H9 (cell line): ENCODE data around the gene GPC6. TPM values are rescaled to one million over a fixed set of nuclear protein-coding genes. Genes with fewer than 3 reads are reported as not detected.

Experiments used
- DNase-seq: peaks from one replicate; pipeline ENCODE4 v3.0.0-alpha.2; 2017
- H2AFZ ChIP-seq: one replicate; pipeline ENCODE4 v1.6.1; 2013; ENCODE audit warnings: mild to moderate bottlenecking, low read length, control low read depth, moderate library complexity
- H2AK5ac ChIP-seq: 2 replicates; pipeline ENCODE4 v1.6.1; 2013; ENCODE audit warnings: low read length, control low read depth, mixed read lengths; ENCODE audit not compliant: insufficient read length
- H2BK120ac ChIP-seq: one replicate; pipeline ENCODE4 v1.6.1; 2013; ENCODE audit warnings: low read depth, mild to moderate bottlenecking, low read length, control low read depth, inconsistent platforms; ENCODE audit not compliant: poor library complexity, severe bottlenecking
- H2BK12ac ChIP-seq: 2 replicates; pipeline ENCODE4 v1.6.1; 2013; ENCODE audit warnings: low read length, control low read depth, mixed read lengths, low read depth; ENCODE audit not compliant: insufficient read length
- H2BK15ac ChIP-seq: 2 replicates; pipeline ENCODE4 v1.6.1; 2013; ENCODE audit warnings: low read depth, low read length, control low read depth
- H2BK20ac ChIP-seq: one replicate; pipeline ENCODE4 v1.6.1; 2013; ENCODE audit warnings: low read depth, mild to moderate bottlenecking, low read length, control low read depth, inconsistent platforms; ENCODE audit not compliant: poor library complexity, severe bottlenecking
- H2BK5ac ChIP-seq: 2 replicates; pipeline ENCODE4 v1.6.1; 2013; ENCODE audit warnings: low read length, control low read depth, mixed read lengths; ENCODE audit not compliant: insufficient read length
- H3K14ac ChIP-seq: 2 replicates; pipeline ENCODE4 v1.6.1; 2013; ENCODE audit warnings: low read length, control low read depth; ENCODE audit not compliant: insufficient read depth
- H3K18ac ChIP-seq: 2 replicates; pipeline ENCODE4 v1.6.1; 2013; ENCODE audit warnings: low read depth, mild to moderate bottlenecking, mixed read lengths, low read length, control low read depth; ENCODE audit not compliant: insufficient read length
- H3K23ac ChIP-seq: 2 replicates; pipeline ENCODE4 v1.6.1; 2013; ENCODE audit warnings: low read length, control low read depth, mixed read lengths, low read depth; ENCODE audit not compliant: insufficient read length
- H3K23me2 ChIP-seq: 2 replicates; pipeline ENCODE4 v1.6.1; 2013; ENCODE audit warnings: low read depth, mild to moderate bottlenecking, mixed read lengths, low read length, control low read depth; ENCODE audit not compliant: insufficient read length, poor library complexity, severe bottlenecking
- H3K27ac ChIP-seq: 2 replicates; pipeline ENCODE4 v1.5.1; 2013; ENCODE audit warnings: low read length, control low read depth, mixed read lengths, low read depth; ENCODE audit not compliant: insufficient read length
- H3K27me3 ChIP-seq: 2 replicates; pipeline ENCODE4 v1.6.1; 2013; ENCODE audit warnings: low read length, control low read depth, inconsistent platforms; ENCODE audit not compliant: insufficient read depth
- H3K4ac ChIP-seq: 2 replicates; pipeline ENCODE4 v1.6.1; 2013; ENCODE audit warnings: low read depth, mild to moderate bottlenecking, control low read depth, inconsistent platforms, low read length, moderate library complexity
- H3K4me1 ChIP-seq: 2 replicates; pipeline ENCODE4 v1.6.1; 2013; ENCODE audit warnings: low read length, control low read depth, inconsistent platforms; ENCODE audit not compliant: insufficient read depth
- H3K4me2 ChIP-seq: 2 replicates; pipeline ENCODE4 v1.6.1; 2013; ENCODE audit warnings: low read length, control low read depth, mixed read lengths; ENCODE audit not compliant: insufficient read length, insufficient read depth
- H3K56ac ChIP-seq: 2 replicates; pipeline ENCODE4 v1.6.1; 2013; ENCODE audit warnings: low read depth, mild to moderate bottlenecking, mixed read lengths, low read length, control low read depth; ENCODE audit not compliant: insufficient read length
- H3K79me1 ChIP-seq: 2 replicates; pipeline ENCODE4 v1.6.1; 2013; ENCODE audit warnings: low read depth, mild to moderate bottlenecking, moderate library complexity, low read length, control low read depth, inconsistent platforms; ENCODE audit not compliant: insufficient read depth, poor library complexity, severe bottlenecking
- H3K79me2 ChIP-seq: 2 replicates; pipeline ENCODE4 v1.6.1; 2013; ENCODE audit warnings: low read length, control low read depth, inconsistent platforms; ENCODE audit not compliant: insufficient read depth
- H3K9ac ChIP-seq: 2 replicates; pipeline ENCODE4 v1.6.1; 2013; ENCODE audit warnings: low read length, control low read depth, mixed read lengths; ENCODE audit not compliant: insufficient read length; ENCODE audit errors: extremely low read depth
- H3K9me3 ChIP-seq: one replicate; pipeline ENCODE4 v1.6.1; 2013; ENCODE audit warnings: low read depth, low read length, inconsistent platforms; ENCODE audit not compliant: control insufficient read depth
- H3T11ph ChIP-seq: one replicate; pipeline ENCODE4 v1.6.1; 2013; ENCODE audit warnings: mild to moderate bottlenecking, low read length, control low read depth, inconsistent platforms
- H4K20me1 ChIP-seq: one replicate; pipeline ENCODE4 v1.6.1; 2013; ENCODE audit not compliant: control insufficient read depth, insufficient read length, insufficient read depth
- H4K5ac ChIP-seq: 2 replicates; pipeline ENCODE4 v1.6.1; 2013; ENCODE audit warnings: low read depth, mild to moderate bottlenecking, mixed read lengths, low read length, control low read depth; ENCODE audit not compliant: insufficient read length
- H4K8ac ChIP-seq: replicated peaks from 2 replicates; pipeline ENCODE4 v1.6.1; 2013; ENCODE audit warnings: low read length, control low read depth, mixed read lengths, low read depth; ENCODE audit not compliant: insufficient read length
- H4K91ac ChIP-seq: 2 replicates; pipeline ENCODE4 v1.6.1; 2013; ENCODE audit warnings: low read depth, mild to moderate bottlenecking, moderate library complexity, mixed read lengths, low read length, control low read depth; ENCODE audit not compliant: insufficient read length
- H3K27ac Mint-ChIP-seq, 3 experiments: 2 replicates in 2 of 3; 3 replicates in 1 of 3; pipeline ENCODE4 v1.8.0; 2020 to 2021; ENCODE audit warnings: mixed read lengths in 3 of 3, mild to moderate bottlenecking in 1 of 3, moderate library complexity in 1 of 3
- H3K27me3 Mint-ChIP-seq: 2 replicates; pipeline ENCODE4 v1.8.0; 2021; ENCODE audit warnings: low read depth, mild to moderate bottlenecking, moderate library complexity, mixed read lengths
- H3K36me3 Mint-ChIP-seq, 3 experiments: 2 replicates in 2 of 3; 3 replicates in 1 of 3; pipeline ENCODE4 v1.8.0; 2020 to 2021; ENCODE audit warnings: low read depth in 3 of 3, mixed read lengths in 3 of 3; ENCODE audit not compliant: insufficient read depth in 1 of 3
- H3K4me1 Mint-ChIP-seq, 2 experiments: 2 replicates each; pipeline ENCODE4 v1.8.0; 2020; ENCODE audit warnings: mixed read lengths in 2 of 2
- H3K4me3 Mint-ChIP-seq, 2 experiments: 2 replicates in 1 of 2; 3 replicates in 1 of 2; pipeline ENCODE4 v1.8.0; 2020 to 2021; ENCODE audit warnings: mild to moderate bottlenecking in 2 of 2, mixed read lengths in 2 of 2, moderate library complexity in 1 of 2
- H3K9me3 Mint-ChIP-seq, 2 experiments: 2 replicates in 1 of 2; 3 replicates in 1 of 2; pipeline ENCODE4 v1.8.0; 2020; ENCODE audit warnings: mild to moderate bottlenecking in 2 of 2, mixed read lengths in 2 of 2, moderate library complexity in 1 of 2
- total RNA-seq: library from RNA; stranded (reverse); gene quantifications from 2 replicates; pipeline ENCODE4 v1.2.1, GENCODE V29; 2021
- TF ChIP-seq, protein P1 (sequence below): fragments of 200-600 bp; sonication (generic); conservative IDR thresholded peaks from 3 replicates; pipeline ENCODE4 v1.8.0; 2021; ENCODE audit warnings: antibody characterized with exemption, mild to moderate bottlenecking

Gene GPC6
- total RNA-seq, 1 experiment from 2014 or later: 15.6 TPM

DNA sequence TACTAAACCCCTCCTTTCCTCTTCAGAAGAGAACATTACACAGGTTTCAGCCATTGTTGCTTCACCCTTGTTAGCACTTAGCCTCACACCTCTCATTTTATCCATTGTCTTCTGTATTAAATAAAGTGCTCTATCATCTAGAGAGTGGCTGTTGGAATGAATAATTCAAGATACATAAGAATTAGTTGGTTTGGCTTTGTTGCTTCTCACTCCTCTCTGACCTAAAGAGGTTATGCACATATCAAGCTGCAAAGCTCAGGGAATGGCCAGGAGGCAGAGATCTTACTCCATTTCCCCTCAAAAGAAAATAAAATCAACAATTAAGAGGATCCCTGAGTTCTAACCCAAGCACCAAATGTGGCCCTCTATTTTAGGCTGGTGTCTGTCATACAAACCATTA is 1173.2 kb downstream of the GPC6 start:
- H3K56ac ChIP-seq: no peak overlapping the region
- Mint-ChIP-seq H3K4me1 (peaks cover 3 to 6% of the 10 kb centered on the region in 2 experiments; a peak in 3 of 4 replicates), H3K36me3 (peaks cover 0 to 4% (median 0%) of the 10 kb centered on the region in 3 experiments; a peak in 2 of 7 replicates), H3K4me3 (no peak overlapping the region), H3K27ac (no peak overlapping the region), H3K9me3 (no peaks in the 10 kb centered on the region), H3K27me3 (no peaks in the 10 kb centered on the region; the same call in 1 of the 2 replicates)
- H4K5ac ChIP-seq: no peak overlapping the region
- no peak overlapping the region for H2BK120ac ChIP-seq
- no peak overlapping the region for H3K4me2 ChIP-seq
- no peak overlapping the region for H2BK15ac ChIP-seq
- TF ChIP-seq, protein P1, sequence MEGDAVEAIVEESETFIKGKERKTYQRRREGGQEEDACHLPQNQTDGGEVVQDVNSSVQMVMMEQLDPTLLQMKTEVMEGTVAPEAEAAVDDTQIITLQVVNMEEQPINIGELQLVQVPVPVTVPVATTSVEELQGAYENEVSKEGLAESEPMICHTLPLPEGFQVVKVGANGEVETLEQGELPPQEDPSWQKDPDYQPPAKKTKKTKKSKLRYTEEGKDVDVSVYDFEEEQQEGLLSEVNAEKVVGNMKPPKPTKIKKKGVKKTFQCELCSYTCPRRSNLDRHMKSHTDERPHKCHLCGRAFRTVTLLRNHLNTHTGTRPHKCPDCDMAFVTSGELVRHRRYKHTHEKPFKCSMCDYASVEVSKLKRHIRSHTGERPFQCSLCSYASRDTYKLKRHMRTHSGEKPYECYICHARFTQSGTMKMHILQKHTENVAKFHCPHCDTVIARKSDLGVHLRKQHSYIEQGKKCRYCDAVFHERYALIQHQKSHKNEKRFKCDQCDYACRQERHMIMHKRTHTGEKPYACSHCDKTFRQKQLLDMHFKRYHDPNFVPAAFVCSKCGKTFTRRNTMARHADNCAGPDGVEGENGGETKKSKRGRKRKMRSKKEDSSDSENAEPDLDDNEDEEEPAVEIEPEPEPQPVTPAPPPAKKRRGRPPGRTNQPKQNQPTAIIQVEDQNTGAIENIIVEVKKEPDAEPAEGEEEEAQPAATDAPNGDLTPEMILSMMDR: no peak
- H4K20me1 ChIP-seq: no peaks in the 10 kb centered on the region
- no peak overlapping the region for H4K8ac ChIP-seq
- no peak overlapping the region for H3K18ac ChIP-seq
- no peak overlapping the region for H4K91ac ChIP-seq
- H2BK5ac ChIP-seq: no peak overlapping the region
- no peak overlapping the region for H3T11ph ChIP-seq
- H3K79me1 ChIP-seq: no peaks in the 10 kb centered on the region
- no peak overlapping the region for H3K9ac ChIP-seq
- peaks cover 3% of the 10 kb centered on the region; the same call in 1 of the 2 replicates for H3K4me1 ChIP-seq
- no peak overlapping the region for H3K27ac ChIP-seq
- no peak overlapping the region for H3K4ac ChIP-seq
- H3K23ac ChIP-seq: no peak overlapping the region
- no peak overlapping the region for H2AFZ ChIP-seq
- H3K23me2 ChIP-seq: no peaks in the 10 kb centered on the region
- H3K14ac ChIP-seq: no peak overlapping the region
- H2BK12ac ChIP-seq: no peak overlapping the region
- H2BK20ac ChIP-seq: no peak overlapping the region
- H3K9me3 ChIP-seq: no peaks in the 10 kb centered on the region
- H3K79me2 ChIP-seq: no peaks in the 10 kb centered on the region
- no peaks in the 10 kb centered on the region for H3K27me3 ChIP-seq
- H2AK5ac ChIP-seq: no peak overlapping the region
- no peak for DNase-seq
